ENCODE results near the gene BCL10.
"Not testable (repeated sequence)": the region's sequence is repeated elsewhere in the genome, so short reads cannot be mapped to it uniquely, and the experiment has no call there.

Gene BCL10

DNA sequence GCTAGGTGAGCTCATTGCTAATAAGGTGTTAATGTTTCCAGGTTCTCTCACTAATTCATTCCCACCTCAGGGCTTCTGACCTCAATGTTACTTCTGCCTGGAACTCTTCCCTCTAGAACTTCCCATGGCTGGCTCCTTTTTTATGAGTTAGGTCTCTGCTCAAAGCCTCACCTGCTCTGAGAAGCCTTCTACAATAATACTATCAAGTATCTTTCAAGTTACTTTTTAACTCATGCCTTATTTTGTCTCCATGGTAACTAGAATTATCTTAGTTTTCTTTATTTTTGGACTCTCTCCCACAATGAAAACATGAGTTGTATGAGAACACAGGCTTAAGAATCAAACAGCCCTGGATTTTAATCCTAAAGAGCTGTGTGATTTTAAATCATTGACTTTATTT lies 13.4 kb downstream of the BCL10 start:
- no peak for DNase-seq

DNA sequence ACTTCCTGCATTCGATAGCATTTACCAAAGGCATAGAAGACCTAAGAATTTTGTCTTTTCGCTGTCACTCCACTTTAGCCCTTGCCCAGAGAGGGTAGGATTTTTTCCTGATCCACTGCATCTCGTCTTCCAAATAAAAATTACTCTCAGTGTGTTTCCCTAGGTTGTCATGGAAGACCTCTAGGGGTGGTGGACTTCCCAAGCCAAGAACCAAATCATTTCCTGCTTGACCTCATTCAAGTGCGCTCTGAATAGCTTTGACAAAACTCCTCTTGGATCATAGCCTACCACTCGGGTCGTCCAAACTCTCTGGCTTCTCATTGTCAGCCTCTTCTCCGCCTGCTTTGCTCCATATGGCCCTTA lies 16.5 kb downstream of the BCL10 start:
- no peak for DNase-seq

DNA sequence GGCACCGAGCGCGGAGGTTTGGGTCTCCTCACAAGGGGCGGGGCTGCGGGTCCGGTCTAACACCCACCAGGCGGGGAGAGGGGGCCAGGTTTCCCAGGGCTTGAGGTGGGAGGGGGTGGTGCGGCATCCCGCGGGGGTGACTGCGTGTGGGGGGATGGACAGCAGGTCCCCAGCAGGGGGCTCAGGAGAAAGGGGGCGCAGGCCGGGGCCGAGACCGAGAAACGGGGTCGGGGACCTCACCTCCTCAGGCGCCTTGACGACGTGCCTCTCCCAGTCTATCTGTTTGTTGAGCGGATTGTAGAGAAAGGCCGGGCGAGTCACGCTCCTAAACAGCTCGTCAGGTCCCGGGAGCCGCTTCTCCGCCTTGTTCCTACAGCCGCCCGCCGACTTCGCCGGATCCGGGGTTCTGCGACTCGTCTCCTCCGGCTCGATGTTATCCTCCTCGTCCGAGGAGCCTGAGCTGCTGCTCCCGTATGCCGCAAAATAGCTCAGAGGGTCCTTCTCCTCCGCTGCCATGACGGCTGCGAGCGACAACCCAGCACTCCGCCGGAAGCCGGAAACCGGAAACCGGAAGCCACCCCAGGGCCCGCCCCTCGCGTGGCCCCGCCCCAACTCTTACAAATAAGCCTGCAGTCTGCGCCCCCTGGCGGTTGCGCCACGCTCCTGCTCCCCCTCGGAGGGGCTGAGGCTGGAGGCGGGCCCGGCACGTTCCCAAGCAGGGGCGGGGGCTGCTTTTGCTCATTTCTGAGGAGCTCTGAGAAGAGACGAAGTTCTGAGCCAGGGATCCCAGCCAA lies 17.1 kb downstream of the BCL10 start, which contains the start of gene C1orf52:
TSS of gene C1orf52 (minus strand) at position 545 of the 794 bp plus-strand sequence. CDS start at position 516, 29 bp downstream.
- DNase-seq = peak; percentile 95 to 97

DNA sequence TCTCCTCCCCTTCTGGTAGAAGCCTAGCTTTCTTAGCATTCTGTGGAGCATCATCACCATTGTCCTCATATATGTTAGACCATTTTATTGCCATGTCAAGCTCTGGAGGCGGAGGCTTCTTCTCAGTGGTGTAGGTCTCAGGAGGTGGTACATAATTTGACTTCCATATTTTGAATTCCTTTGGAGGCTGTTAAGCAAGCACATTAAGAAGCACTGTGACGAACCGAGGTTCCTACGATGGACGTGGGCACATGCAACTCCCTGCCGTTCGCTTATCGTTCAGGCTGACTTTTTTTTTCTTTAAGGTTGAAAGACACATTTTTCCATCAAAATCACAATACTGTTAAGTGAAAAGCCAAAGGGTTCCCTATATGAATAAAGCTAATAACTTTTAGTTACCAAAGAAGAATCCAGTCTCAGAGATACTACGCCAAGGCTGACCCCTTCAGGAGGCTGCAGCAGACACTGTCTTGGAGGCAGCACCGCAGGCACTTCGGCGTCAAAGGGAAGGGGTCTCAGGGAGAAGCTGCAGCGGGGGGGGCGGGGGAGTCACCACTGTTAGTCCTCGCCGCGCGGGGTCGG lies 17.8 kb downstream of the BCL10 start:
- no peak for DNase-seq

DNA sequence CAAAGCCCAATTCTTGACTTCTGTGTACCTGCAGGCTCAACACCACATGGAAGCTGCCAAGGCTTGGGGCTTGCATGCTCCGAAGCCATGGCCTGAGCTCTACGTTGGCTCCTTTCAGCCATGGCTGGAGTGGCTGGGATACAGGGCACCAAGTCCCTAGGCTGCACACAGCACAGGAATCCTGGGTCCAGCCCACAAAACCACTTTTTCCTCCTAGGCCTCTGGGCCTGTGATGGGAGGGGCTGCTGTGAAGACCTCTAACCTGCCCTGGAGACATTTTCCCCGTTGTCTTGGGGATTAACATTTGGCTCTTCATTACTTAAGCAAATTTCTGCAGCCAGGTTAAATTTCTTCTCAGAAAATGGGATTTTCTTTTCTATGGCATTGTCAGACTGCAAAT lies 27.4 kb downstream of the BCL10 start:
- DNase-seq = not testable (repeated sequence)

DNA sequence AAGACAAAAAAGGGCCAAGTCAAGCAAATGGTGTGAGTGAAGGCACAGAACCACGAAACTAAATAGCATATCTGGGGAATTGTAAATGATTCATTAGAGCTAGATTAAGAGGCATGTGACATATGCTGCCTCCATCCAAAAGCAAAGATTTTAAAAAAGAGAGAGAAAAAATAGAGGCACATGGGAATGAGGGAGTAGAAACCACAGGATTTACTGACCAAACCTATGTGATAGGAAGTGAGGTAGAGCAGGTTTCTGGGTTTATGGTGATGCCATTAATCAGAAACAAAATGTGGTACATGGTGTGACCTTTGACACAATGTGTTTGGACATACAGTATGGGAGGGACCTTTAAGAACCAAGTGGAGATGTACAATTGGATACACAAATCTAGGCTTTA lies 30.5 kb downstream of the BCL10 start:
- DNase-seq = no peak

DNA sequence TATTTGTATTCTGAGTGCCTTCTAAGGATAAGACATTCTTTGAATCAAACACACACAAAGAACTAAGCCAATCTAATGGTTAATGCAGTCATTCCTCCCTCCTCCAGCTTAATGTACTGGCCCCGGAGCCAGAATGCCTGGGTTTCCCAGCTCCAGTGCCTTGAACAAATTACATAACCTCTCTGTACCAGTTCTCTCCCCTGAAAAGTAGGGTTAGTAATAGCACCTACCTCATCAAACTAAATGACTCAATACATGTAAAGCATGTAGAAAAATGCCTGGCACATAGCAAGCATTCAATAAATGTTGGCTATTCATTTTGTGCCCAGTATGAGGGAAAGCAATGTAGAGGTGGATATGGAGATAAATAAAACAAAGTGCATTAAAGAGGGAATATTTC lies 31.0 kb downstream of the BCL10 start:
- no peak for DNase-seq

DNA sequence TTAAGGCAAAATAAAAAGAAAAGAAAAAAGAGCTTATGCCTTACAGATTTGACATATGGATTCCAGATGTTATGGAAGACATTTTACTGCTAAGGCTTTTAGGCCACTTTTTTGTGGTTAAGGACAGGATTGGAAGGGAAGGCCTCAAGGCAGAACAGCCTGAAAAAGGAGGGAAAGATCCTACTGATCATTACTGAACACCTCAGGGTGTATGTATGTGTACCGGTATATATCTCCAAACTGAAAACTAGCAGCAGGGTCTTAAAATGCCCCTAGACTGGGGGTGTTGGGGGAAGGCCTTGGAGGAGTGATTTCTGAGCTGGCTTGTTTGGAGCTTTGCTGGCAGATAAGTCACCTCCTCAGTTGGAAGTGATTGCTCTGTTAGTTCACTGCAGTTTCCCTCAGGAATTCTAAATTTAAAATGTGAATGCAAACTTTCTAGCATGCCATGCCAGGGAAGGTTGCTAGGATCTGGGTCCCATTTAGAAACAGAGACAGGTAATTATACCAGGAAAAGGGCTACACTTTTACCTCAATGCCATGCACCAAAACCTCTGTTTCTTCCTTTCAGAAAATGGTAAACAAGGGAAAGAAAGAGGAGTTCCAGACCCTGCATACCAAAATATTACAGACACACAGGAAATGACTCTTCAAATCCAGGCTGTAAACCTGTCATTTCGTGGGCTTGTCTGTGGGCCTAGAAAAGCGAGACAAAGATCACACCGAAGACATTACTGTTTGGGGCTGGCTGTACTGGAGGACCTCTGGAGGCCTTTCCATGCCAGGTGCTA lies 32.0 kb downstream of the BCL10 start:
- DNase-seq = no peak

DNA sequence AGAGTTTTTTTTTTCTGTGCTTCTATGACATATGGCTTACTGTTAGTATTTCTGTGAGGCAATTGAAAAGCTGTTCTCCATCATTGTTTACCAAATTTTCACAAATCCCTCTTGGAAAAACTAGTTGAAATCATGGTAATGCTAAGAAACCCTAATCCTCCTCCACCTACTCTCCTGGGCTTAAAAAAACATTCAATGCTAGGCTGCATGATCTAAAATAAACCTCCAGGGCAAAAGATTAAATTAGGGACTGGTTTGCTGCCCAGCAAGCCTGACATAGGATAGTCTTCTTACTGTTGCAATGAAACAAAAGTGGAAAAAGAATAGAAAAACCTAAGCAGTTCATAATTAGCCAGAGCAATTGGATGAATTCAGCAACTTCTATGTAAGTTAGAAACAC lies 33.1 kb downstream of the BCL10 start:
- DNase-seq = no peak

DNA sequence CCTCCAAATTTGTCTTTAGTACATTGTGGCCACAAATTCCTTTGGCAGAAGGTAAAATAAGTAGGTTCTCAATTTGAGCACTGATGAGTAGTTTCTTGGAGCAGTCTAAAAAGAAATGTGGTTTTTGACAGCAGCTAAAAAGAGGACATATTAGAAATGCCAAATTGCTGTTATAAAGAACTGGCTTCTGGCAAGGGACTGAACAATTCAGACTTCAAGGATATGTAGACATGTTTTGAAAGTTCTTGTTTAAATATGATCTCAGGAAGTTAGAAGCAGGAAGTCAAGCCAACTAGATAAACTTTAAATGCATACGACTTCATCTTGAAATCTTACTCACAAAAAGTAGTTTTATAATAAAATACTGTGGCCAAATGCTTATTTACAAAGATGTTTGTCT lies 35.8 kb downstream of the BCL10 start:
- no peak for DNase-seq

DNA sequence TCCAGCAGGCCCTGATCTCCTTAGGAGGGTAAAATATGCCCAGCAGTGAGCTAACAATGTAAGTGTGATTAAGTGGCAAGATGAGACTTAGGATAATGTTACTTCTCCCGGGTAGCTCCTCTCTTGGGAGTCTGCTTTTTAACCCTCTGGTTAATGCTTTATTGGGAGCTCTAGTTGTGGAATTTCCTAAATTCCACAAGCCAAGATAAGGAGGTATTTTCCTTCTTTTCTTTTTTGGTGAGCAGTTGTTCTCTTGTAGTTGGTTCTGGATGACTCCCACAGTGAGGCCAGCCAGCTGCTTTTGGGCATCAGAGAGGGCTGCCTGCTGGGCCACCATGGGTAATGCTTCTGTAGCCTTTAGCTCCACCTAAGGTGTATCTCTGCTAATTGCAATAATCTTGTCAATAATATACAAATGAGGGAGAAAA lies 36.2 kb downstream of the BCL10 start:
- DNase-seq = peak in 1 of 2 experiments; percentile 12

DNA sequence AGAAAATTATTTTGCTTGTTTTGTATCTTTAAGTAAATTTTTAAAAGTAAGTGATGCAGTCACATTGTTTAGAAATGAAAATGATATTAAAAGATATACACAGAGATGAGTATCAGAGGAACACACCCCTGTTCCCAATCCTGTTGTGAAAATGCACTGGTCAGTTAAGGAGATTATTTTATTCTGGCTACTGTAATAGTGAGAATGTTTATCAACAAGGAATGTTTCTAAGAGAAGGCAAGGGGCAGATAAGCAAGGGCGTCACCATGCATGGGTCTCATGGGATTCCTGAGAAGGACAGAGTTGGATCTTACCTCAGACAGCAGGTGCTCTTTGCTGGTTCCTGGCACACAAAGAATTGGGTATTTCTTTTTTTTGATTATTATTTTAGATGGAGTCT lies 38.8 kb downstream of the BCL10 start:
- DNase-seq = no peak

DNA sequence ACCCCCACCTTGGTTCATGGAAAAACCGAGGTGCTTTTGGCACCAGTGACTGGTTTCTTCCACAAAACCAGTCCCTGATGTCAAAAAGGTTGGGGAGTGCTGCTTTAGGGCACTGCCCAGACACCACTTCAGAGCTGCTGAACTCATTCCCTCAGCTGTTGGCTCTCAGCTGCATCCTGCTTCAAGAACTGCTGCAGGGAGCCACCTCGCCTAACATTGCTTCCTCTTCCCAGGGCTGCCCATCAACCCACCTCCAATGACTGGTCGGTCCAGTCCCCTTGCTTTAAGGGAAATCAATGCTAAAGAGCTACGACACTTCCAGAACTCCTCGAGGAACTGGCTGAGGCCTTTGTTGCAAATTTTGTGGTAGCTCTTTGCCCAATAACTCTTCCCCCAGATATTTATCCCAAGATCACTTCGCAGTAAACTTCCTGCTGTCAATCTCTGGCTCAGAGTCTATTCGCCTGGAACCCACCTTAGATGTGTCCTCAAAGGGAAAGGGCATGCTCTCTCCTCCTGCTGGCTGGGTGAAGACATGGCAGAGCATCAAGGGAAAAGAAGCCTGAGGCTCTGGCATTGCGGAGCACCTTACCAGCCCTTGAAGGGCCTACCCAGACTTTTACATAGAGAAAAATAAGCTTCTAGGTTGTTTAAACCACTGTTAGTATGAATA lies 46.0 kb downstream of the BCL10 start:
- DNase-seq = no peak

DNA sequence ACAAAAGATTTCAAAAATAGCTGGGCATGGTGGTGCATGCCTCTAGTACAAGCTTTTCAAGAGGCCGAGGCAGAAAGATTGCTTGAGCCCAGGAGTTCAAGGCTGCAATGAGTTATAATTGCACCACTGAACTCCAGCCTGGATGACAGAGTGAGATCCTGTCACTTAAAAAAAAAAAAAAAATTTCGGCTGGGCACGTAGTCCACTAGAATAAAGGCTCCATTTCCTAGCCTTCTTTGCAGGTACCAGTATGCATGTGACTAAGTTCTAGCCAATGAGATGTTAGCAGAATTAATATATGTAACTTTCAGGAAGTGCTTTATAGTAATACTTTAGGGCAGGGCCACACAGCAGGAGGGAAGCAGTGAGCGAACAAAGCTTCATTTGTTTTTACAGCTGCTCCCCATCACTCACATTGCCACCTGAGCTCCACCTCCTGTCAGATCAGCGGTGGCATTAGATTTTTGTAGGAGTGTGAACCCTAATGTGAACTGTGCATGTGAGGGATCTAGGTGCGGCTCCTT lies 46.8 kb downstream of the BCL10 start:
- DNase-seq = no peak

DNA sequence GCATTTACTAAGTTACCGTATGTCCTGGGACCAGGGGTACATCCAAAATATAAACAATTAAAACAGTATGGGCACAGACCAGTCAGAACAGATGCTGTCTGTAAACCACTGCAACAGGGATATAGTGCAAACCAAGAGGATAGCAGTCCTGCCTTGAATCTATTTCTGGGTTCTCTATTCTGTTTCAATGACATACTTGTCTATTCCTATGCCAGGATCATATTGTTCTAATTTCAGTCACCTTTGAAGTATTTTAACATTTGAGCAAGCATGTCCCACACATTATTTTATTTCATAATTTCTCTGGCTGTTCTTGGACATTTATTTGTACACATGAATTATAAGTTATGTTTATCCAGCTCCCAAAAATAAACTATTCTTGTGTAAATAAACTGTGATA lies 47.5 kb downstream of the BCL10 start:
- no peak for DNase-seq

DNA sequence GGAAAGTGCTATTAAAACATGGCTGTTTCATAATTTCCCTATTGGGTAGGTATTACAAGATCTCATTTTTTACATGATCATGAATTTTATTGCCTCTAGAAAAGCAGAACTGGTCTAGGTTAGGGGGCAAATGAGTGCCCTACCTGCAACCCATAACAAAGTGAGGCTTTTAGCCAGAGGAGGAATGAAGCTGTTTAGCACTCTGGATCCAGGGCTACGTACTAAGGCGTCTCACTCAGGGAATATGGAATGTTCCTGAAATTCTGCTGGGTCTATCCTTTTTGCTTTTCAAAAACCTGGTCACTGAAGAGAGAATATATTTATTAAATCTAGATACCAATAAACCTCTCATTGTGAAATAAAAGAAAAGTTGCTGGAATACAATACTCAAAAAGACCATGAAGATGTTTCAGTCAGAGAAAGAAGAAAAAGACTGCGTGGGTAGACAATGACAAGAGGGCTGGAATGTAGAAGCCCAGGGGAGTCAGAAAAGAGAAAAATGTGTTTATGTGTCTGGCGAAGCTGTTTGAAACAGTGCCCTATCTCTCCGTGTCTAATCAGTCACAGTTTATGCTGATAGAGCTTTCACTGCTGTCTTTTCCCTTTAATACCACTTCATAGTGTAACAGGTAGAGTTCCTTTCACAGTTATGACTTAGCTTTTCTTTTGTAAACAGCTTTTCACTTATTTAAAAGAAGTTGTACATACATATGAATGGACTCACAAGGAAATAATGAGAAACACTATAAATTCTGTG lies 50.6 kb downstream of the BCL10 start:
- no peak for DNase-seq

DNA sequence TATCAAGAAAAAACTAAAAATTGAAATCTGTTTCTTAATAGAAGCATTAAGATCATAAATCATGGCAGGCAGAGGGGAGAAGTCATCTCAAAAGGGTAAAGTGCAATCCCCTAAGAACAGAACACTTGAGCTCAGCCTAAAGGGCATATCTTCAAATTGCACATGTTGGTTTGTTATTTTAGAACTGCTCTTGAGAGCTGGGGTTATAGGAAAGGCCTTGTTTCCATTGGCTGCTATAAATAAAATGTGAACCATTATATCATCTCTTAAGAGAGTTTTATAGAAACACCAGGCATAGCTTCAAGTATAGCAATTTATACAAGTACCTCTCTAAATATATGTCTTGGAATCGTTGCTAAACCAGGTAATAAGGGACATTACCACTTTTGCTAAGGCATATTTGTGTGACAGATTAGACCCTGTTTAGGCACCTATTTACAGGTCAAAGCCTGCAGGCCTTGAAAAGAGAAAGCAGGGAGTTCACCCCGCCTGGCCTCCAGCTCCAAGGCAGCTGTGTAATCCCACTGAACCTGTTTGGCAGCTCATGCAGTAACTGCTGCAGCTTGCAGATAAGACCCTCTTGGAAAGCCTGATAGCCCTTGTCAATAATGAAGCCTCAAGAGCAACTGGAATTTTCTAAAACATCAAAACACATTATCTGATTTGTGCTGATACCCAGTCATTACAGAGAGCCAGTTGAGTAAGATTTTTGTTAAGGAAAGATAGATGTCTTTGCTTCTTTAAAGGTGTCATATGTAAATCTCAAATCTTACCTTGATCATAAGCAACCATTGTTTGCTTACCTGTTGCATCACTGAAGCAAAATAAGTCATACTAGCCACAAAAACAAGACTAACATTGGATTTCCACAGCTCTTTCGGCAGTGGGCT lies 51.5 kb downstream of the BCL10 start:
- DNase-seq = no peak

DNA sequence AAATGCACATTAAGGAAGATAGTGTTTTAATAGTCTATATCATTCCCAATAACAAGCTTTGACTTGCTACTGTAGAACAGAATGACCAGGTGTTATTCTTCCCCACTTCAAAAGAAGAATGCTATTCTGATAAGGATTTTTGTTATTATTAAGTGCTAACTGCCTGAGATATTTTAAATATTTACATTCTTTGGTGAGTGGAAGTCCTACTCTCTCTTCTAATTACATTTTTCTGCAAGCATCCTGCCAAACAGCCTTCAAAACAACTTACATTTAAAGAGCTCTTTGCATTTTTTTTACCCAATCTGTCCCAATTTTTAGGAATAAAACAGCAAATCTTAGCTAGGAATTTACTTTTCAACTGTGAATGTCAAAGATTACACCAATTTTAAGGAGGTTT lies 52.1 kb downstream of the BCL10 start:
- DNase-seq = no peak

DNA sequence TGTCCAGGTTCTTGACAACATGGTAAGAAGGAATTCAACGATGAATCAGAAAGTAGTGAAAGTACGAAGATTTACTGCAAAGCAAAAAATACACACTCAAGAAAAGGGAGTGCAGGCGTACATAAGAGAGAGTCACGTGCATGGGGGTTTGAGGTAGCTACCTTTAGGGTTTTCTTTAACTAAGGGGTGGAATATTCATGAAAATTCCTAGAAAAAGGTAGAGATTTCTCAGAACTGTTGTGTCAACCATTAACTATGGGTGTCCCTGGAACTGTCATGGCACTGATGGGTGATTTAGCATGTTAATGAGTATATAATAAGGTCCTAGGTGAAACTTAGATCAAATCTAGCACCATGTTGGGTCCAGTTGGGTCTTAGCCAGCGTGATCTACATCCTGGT lies 53.1 kb downstream of the BCL10 start:
- DNase-seq = no peak

DNA sequence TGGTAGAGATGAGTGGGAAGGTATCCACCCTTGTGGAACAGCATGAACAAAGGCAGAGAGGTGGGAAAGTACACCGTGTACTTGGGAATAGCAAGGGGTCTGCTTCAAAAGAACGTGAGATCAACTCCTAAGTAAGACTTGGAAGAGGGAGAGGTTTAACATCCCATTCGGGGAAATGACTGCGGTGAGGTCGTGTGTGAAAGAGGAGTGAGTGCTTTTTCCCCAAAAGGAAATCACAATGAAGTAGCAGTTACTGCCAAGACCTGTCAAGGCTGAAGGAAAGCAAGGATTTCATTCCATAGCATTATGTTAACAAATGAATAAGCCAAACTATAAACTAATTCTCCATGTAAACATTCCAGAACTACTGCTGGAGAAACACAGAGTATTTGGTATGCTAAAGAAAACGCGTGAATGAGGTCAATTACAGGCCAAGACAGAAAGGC lies 55.7 kb downstream of the BCL10 start:
- DNase-seq = no peak

Measured in activated CD4-positive, alpha-beta T cell treated with anti-CD3 and anti-CD28 coated beads, Interleukin-2, amount 50 U/mL, for 48 hours (primary cell).